GM21619 (cell line): Measurements from ENCODE around the gene OTUD5.

Source experiments
- ATAC-seq: cut with Tn5 transposase; IDR thresholded peaks from one replicate; pipeline ENCODE4 v1.9.1; 2021; ENCODE audit not compliant: unreplicated experiment

OTUD5 gene

DNA sequence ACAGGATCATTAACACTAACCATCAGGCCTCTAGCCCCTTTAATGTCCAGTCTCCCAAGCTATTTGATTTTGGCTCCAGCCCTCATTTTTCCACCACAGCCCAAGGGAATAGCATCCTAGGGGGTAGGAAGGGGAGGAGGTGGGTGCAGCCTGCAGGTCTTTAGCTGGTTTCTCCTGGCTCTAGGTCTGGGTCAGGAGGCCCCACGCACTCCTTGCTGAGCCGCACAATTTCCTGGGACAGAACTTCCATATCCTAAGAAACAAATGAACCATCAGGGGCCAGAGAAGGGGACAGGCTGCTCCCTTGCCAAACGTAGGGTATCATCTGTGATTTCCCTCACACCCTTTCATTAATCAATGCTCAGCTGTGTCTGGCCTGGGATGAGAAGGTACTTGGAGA is 16.6 kb upstream of the OTUD5 start:
- ATAC-seq: no peak

DNA sequence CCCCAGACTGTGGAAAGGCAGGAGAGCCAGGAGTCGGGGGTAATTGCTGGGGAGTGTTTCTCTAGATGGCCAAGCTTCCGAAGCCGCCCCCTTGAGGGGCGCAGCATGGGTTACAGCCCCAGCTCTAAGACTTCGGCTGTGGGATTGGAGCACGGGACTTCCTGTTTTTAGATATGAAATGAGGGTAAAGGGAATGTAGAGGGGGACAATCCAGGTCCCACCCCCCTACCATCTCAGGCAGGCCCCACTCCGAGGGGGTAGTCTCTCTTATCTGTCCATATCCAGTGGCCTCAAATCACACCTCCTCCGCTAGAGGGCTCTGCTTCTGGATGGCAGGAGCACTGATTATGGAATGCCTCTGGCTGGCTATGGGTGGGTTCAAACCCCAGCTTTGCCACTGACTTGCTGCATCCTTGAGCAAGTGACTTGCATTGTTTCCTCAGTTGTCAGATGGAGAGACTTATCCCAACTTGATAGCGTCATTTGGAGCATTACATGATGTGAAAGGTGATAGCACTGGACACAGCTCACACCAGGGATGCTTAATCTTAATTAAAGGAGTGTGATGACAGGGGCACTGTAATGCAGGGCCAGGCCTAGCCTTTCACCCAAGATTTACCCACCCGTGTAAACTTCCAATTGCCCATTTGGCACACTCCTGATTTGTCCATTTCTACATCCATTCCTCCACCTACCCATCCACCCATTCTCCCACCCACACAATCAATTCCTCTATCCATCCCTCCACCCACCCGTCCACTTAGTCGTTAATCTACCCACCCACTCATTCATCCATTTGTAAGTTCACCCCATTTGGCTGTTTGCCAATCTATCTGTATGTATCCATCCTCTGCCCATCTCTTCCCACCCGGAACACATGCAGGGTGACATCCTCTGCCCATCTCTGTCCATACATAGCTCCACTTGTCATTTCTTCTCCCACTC is 15.1 kb upstream of the OTUD5 start:
- ATAC-seq: no peak

DNA sequence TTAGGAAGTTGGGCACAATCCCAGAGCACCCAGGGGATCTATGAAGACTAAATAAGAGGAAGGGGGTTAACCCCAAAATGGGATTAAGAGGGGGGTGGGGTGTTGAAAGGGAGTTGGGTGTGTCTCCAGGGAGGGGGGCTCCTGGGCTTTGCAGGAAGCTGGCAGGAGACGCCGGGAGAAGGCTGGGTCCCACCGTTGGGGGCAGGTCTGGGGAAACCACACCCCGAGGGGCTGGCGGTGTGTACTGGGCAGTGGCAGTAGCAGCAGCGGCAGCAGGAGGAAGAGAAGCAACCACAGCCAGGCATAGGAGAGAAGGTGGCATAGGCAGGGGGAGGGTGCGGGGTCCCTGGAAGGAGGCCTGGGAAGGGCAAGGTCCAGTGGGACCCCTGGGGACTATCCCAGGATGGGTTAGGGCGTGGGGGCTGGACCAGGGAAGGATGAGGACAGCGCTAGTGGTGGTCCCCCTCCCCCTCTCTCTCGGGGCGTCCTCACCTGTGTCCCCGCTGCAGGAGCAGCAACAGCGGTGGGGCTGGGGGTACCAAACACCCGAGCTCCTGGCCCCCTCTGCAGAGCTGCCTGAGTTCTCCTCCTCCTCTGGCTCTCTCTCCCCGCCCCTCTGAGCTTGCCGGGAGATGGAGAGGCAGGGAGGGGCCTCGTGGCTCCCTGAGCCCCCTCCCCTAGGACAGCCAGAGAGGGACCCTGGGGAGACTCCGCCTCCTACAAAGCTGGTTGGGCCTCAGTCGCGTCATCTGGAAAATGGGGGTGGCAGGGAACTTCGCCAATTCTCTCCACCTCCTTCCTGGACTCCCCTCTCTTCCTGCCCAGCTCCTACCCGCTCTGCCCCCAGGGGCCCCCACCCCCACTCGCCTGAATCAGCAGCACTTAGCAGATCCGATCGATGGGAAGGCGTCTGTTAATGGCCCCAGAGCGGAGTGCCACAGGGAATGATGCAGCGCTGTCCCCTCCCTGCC is 14.1 kb upstream of the OTUD5 start, which contains the start of gene KCND1:
KCND1 (minus strand) TSS at position 596 of the 971 bp plus-strand sequence. CDS start 1,573 bp downstream, outside the sequence.
- ATAC-seq: no peak

DNA sequence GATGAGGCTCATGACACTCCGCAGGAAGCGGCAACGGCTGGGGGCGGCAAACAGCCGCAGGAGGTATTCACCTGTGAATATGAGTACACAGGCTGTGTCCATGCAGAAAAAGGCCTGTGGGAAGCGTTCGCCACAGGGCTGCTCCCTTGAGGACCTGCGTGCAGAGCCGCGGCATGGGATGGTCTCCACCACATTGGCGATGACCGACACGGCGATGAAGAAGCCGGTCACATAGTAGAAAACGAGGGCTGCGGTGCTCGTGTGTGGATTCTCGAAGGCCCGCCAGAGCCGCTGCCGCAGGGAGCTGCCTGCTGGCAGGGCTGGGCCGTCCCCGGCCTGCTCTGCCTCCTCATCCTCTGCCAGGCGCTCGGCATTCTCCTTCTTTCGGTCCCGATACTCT is 12.1 kb upstream of the OTUD5 start:
- ATAC-seq: no peak

DNA sequence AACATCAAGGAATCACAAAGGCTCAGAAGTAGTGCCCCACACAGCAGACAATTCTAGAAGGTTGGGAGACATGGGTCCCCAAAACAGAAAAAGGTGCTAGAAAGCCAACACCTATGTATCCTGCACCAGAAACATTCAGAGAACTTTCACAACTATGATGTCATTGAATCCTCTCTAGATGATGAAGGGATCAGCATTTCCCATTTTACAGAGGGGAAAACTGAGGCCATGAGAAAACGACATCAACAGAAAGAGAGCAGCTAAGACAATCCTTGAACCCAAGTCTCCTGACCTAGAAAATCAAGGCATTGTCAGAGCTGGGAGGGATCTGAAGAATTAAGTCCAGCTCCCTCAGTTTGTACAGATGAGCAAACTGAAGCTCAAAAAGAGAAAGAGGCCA is 11.0 kb upstream of the OTUD5 start:
- no peak for ATAC-seq

DNA sequence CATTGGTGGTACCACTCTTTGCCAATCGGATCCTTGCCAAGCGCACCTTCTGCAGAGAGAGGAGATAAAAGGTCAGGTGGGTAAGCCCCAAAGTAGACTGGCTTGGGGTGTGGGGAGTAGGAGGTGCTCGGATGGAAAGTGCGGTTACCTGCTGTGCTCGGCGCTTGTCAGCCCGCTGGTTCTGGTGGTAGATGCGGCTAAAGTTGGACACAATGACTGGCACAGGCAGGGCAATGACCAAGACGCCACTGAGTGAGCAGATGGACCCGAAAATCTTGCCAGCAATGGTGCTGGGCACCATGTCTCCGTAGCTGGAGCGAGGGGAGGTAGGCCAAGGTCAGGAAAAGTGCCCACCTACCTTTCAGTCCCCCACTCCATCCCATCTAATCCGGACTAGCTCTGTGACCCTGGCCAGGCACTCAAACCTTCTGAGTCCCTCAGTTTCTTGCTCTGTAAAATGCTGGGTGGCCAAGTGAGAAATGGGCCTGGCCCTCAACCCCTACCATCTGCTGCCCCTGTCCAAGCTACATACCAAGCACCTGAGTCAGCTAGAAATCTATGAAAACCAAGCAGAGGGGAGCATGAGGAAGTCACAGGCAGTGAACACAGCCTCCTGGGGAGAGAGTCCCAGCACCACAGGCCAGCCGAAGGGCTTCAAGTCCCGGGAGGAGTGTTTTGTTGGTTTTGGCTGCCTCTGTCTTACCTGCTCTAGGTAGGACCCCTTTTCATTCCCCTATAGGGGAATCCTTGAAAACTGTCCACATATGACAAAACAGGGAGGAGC is 9.6 kb upstream of the OTUD5 start:
- ATAC-seq: no peak

DNA sequence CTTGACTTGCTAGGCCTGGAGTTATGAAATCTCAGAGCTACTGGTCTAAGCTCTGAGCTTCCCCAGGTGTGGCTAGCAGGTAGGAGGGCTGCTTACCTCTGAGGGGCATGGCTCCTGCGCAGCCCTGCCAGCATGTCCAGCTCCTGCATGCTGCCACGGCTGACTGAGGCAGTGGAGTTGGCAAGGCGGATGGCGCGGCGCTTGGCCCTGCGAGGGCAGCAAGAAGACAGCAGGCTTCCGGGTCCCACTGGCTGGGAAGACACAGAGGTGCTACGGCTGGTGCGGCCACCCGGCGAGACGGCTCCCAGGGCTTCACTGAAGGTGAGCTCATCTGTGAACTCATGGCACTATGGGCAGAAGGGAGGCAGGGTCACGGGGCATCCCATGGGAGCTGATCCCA is 8.6 kb upstream of the OTUD5 start:
- ATAC-seq: no peak

DNA sequence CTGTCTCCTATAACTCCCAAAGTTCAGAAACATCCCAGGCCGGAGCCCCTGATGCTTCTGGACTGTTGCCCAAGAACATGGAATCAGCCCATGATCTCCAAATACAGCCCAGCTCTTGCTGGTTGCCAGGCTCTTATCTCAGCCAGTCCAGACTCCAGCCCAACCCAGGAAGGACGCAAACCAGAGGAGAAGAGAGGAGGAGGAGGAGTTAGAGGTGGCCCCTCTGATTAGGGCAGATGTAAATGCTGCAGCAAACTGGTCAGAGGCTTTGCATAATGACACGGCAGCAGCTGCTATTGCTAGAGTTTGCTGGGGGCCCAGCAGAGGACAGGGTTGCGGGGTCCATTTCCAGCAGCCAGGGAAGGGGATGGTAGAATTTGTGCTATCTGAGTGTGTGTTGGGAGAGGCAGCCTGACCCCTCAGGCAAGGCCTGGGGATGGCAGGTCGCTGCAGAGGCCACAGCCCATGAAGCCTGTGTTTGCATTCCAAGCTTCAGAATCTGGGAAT is 4.2 kb upstream of the OTUD5 start:
- no peak for ATAC-seq

DNA sequence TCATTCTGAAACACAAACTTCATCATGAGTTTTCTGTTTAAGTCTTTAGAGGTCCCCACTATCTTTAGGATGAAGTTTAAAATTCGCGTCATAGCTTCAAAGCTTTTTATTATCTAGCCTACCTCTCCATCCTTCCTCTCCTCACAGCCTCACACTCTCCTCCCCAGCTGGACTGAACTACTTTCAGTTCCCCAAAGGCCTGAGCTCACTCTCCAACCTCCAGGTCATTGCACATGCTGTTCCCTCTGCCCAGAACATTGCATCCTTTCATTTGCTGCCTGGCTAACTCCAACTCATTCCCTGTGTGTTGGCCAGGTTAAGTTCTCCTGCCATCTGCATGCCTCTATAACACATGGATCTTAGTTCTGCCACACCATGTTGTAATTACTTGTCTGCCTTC is 2.9 kb upstream of the OTUD5 start:
- ATAC-seq: no peak

DNA sequence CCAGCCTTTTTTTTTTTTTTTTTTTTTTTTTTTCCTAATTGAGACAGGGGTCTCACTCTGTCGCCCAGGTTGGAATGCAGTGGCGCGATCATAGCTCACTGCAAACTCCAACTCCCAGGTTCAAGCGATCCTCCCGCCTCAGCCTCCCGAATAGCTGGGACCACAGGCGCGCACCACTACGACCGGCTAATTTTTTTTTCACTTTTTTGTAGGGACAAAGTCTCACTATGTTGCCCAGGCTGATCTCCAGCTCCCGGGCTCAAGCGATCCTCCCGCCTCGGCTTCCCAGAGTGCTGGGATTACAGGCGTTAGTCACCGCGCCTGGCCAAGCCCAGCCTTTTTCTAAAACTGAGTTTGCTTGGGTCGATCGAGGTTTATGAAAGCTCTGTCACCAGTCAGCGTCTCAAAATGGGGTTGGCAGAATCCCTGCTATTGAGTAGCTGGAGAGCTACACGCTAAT is 1.3 kb upstream of the OTUD5 start:
- ATAC-seq: no peak

DNA sequence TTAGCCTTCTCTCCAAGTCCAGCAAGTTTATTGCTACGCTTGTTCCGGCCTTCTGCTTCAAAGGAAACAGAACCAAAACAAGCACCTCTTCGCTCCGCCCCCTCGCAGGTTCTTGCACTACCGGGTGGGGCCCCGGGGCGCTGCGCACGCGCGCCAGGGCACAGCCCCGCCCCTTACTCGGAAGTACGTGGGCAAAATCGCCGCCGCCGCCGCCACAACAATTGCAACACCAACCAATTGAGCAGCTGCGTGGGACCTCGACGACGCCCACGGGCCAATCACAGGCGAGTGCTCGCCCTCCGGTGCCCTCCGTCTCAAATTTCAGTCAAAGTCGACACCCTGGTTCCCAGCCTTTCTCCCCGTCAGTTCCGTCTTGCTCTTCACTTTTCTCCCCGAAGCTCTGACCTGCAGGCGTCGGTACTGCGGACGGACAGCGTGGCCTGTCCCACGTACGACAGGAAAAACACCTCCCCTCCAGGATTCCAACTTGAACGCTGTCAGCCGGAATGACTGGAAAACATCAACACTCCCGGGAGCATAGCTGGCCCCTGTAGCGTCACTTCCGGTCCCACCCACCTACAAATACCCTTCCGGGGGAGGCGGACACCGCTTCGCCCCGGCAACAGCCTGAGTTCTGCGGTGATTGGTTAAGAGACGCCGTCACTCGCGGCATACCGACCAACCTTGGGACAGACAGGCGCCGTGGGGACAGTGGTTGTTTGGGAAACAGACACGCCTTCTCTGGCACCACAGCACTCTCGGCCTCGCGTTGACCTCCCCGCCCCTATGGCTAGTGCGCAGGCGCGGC is 624 bp upstream of the OTUD5 start:
- ATAC-seq: peak; percentile 78

DNA sequence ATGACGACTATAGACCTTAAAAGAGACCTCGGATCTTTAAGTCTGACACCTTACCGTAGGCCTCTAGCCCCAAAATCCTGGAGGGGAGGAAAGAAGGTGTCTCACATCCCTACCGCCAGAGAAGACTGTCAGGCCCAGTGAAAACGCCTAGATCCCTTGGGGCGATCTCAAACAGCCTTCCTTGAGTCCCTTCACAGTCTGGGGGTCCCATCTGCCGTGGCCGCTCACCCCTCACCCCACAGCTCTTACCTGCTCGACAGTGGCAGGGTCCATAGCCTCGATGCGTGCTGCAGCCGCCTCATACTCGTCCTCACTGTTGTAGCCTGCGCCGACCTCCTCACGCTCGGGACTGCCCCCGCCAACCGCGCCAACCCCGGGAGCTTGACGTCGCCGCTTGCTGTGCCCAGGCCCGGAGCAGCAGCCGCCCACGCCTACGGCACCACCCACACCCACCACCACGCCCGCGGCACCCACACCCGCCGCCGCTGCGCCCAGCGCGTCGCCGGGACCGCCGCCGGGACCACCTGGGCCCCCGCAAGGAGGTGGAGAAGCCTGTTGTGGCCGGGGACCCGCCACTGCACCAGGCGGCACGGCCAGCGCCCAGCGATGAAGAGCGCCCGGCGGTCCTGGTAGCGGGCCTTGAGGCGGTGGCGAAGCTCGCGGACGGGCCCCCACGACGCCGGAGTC is 536 bp downstream of the OTUD5 start:
- ATAC-seq: no peak

DNA sequence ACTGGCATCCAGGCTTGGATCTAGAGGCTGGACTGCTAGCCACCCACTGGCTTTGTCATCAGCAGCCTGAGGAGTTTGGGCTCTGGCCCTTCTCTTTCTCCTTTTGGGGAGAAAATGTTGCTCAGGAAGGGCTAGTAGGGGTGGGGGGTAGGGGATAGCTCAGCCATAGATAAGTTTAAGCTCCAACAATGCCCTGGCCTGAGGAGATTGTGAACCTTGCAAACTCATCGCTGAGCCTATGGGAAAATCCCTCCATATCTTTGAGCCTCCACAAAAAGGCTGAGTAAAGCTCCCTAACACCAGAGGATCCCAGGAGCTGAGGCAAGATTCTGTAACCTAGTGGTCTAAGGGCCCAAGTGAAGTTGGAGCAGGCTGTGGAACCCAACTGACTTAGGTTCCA is 8.8 kb downstream of the OTUD5 start:
- ATAC-seq: no peak

DNA sequence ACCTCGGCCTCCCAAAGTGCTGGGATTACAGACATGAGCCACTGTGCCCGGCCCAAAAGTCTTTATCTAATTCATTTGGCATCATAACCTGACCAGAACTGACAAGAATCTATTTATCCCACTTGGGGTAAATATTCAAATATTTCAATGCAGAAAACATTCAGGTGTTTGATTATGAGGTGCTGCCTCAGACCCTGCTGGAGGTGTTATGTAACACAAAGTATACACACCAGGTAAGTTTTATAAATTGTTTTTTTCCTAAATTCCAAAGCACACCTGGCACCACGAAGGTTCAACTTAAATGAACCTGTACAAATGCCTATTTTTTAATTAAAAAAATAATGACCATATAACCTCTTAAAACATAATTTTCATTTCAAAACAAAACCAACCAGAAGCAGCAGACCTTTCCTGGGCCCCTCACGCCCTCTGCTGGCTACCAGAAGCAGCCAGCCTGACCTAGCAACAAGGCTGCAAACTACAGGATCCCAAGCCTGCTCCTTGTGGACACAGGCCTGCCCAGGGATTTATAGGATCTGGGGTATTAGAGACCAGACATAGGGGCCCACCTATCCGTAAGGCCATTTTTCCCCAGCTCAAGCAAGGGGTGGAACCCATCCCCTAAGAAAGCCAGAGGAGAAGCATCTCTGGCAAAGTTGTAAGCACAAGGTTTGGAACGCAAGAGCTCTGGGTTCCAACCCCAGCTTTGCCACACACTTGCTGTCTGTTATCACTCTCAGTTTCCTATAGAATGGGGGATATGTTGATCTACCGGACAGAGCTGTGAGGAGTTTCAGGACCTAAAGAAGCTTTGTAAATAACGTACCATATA is 11.7 kb downstream of the OTUD5 start:
- ATAC-seq: peak; percentile 50

DNA sequence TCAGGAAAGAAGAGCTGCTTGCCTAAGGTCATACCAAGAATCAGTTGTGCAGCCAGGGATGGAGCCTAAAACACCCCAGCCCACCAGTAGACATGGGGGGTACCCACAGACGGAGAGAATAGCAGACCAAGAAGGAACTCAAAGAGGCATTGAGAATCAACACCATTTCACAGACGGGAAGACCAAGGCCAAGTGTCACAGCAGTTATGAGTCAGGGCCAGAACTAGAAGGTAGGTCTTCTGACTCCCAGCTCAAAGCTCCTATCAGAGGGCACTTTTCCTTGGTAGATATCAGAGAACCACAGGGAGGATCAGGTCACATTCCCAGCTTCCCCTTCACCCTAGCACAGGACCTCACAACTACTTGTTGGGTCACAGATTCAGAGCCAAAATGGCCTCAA is 14.5 kb downstream of the OTUD5 start:
- no peak for ATAC-seq

DNA sequence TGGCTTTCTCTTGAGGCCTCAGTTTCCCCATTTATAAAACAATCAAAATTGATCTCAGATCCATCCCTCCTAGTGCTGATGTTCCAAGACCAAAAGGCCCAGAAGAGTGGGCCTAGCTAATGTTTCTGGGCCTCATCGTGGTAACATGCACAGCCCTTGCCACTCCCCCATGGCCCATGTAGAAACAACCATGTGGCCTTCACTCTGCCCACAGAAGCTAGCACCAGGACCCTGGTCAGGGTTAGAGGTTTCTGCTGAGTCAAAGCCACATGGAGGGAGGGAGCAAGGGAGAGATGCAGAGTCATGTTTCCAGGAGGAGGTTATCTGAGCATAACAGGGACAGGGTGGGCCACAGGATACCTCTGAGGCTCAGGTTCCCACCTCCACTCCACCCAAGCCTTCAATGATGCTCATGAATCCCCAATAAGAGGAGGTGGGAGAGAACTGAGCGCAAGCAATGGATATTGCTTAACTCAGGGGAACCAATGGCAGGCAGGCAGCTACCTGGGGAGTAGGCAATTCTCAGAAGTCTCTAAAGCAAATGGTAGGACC is 16.9 kb downstream of the OTUD5 start:
- no peak for ATAC-seq

DNA sequence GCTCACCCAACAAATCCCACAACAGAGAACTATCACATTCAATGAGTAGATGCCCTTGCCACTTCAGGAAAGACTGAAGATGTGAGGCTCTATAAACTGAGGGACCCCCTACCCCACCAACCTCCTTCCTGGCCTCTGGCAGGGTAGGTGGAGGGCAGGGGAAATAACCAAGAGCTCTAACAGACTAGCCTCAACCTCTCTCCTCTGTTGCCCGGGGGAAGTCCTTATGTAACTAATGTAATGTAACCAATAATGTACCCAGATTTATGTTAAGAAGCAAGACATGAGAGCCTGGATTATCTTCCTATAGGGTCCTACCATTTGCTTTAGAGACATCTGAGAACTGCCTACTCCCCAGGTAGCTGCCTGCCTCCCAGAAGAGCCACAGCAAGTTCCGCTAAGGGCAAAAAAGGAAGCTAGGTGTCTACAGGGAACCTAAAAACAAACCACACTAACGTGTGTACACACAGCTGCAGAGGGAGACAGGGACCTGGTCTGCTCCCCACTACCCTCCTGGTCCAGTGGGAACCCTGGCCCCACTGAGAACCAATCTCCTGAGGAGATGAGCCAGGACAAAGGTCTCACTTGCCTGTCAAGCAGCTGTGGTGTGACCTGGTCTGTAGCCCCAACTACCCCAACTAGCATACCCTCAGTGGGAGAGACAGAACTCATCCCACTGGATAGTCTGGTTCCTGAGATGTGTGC is 17.7 kb downstream of the OTUD5 start:
- ATAC-seq: no peak
